ENCODE measurements around the gene MAPK1. TPM values are rescaled to one million over a fixed set of nuclear protein-coding genes. Genes with fewer than 3 reads are reported as not detected.
"Not testable (repeated sequence)": the region's sequence is repeated elsewhere in the genome, so short reads cannot be mapped to it uniquely, and the experiment has no call there.

Gene MAPK1
- total RNA-seq, 1 donor from 2014 or later, result 92.9 TPM

DNA sequence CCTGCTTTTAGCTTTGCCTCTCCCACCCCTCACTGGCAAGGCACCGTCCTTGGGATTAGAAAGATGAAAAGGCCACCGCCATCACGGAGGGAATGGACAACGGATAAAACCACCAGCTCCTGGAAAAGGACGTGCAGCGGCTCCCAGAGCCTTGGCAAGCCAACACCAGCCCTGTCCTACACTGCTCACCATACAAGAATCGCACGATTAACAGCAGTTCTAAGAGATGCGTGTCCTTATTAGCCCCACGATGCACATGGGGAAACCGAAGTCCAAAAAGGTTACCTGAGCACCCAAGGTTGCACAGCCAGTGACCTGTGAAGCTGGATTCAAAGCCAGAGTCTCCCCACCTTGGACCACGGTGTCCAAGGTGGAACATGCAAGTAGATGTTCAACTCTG lies 139.2 kb downstream of the MAPK1 start:
- Mint-ChIP-seq H3K9me3 (no peaks in the 10 kb centered on the region), H3K36me3 (peaks cover 5% of the 10 kb centered on the region), H3K4me1 (no peaks in the 10 kb centered on the region), H3K27ac (no peak overlapping the region), H3K27me3 (ENCODE audit: low read depth) (peaks cover 2% of the 10 kb centered on the region), H3K4me3 (no peak overlapping the region)
- DNase-seq (ENCODE audit: low spot score in 2 of 2, unreplicated experiment in 2 of 2), result no peak
- TF ChIP-seq, protein P1, sequence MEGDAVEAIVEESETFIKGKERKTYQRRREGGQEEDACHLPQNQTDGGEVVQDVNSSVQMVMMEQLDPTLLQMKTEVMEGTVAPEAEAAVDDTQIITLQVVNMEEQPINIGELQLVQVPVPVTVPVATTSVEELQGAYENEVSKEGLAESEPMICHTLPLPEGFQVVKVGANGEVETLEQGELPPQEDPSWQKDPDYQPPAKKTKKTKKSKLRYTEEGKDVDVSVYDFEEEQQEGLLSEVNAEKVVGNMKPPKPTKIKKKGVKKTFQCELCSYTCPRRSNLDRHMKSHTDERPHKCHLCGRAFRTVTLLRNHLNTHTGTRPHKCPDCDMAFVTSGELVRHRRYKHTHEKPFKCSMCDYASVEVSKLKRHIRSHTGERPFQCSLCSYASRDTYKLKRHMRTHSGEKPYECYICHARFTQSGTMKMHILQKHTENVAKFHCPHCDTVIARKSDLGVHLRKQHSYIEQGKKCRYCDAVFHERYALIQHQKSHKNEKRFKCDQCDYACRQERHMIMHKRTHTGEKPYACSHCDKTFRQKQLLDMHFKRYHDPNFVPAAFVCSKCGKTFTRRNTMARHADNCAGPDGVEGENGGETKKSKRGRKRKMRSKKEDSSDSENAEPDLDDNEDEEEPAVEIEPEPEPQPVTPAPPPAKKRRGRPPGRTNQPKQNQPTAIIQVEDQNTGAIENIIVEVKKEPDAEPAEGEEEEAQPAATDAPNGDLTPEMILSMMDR (IDR thresholded peaks at IDR 0.05; ENCODE audit: unreplicated experiment), result no peak

DNA sequence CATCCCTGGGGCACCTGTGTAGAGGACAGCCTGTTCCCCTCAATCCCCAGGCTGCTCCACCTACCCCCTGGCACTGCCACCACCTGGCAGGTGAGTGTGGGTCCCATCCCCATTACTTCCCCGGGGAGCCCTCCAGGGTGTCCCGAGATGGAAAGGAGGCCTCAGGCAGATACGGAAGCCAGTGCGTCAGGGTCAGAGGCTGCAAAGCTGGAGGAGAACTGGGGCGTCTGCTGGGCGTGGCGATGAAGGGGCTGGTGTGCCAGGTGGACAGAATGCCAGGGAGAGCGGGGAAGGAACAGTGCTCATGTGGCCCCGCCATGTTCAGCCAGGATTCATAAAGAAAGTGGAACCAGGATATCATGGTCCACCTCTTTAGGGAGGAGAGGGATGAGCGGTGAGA lies 139.7 kb downstream of the MAPK1 start:
- no peaks in the 10 kb centered on the region for H3K9me3 Mint-ChIP-seq
- H3K27me3 Mint-ChIP-seq (ENCODE audit: low read depth), result peaks cover 2% of the 10 kb centered on the region
- H3K4me1 Mint-ChIP-seq, result no peaks in the 10 kb centered on the region
- no peak overlapping the region for H3K4me3 Mint-ChIP-seq
- H3K36me3 Mint-ChIP-seq, result peaks cover 5% of the 10 kb centered on the region
- H3K27ac Mint-ChIP-seq, result no peak overlapping the region
- TF ChIP-seq, protein P1 (IDR thresholded peaks at IDR 0.05; ENCODE audit: unreplicated experiment), result no peak
- no peak for DNase-seq (ENCODE audit: low spot score in 2 of 2, unreplicated experiment in 2 of 2)

DNA sequence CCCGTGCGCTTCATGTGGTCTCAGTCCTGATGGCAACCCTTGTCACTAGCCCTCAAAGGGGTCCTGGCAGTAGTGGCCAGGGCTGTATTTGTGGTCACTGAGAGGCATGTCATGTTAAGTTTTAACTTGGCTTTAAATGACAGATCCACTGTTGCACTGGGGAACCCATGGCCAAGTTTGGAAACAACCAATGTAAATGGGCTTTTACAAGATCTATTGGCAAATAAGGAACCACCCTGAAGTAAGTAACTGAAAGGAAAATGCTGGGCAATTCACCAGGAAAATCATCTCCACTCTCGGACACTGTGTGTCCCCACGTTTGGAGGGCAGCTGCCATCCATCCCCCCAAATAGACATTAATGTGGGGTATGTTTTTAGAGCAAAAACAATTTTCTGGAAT lies 140.3 kb downstream of the MAPK1 start:
- peaks cover 5% of the 10 kb centered on the region for H3K36me3 Mint-ChIP-seq

DNA sequence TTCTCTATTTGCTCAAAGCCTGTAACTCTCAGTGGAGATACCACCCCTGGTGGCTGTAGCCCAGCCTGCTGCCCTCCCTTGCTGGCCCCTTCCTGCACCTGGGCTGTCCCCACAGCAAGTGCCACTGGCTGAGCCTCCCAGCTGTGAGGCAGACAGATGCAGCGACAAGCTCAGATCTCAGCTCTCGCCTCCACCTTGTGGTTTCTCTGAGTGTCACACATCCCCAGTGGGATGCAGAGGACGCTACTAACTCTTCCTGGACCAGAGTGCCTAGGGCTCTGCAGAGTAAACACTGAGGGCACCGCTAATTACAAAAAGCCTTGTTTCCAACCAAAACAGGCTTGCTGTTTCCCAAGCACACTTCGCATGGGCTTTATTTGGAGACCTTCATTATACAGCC lies 140.8 kb downstream of the MAPK1 start:
- H3K27me3 Mint-ChIP-seq (ENCODE audit: low read depth), result peaks cover 2% of the 10 kb centered on the region
- no peaks in the 10 kb centered on the region for H3K4me1 Mint-ChIP-seq
- H3K27ac Mint-ChIP-seq, result no peak overlapping the region
- no peak for DNase-seq (ENCODE audit: low spot score in 2 of 2, unreplicated experiment in 2 of 2)
- no peaks in the 10 kb centered on the region for H3K9me3 Mint-ChIP-seq
- H3K36me3 Mint-ChIP-seq, result peaks cover 5% of the 10 kb centered on the region
- no peak overlapping the region for H3K4me3 Mint-ChIP-seq
- TF ChIP-seq, protein P1 (IDR thresholded peaks at IDR 0.05; ENCODE audit: unreplicated experiment), result no peak

More for the DNA sequence above, 140.3 kb downstream of the MAPK1 start:
- Mint-ChIP-seq H3K9me3 (no peaks in the 10 kb centered on the region), H3K4me1 (no peaks in the 10 kb centered on the region), H3K4me3 (no peak overlapping the region), H3K27ac (no peak overlapping the region), H3K27me3 (ENCODE audit: low read depth) (peaks cover 2% of the 10 kb centered on the region)
- TF ChIP-seq, protein P1 (IDR thresholded peaks at IDR 0.05; ENCODE audit: unreplicated experiment), result no peak
- DNase-seq (ENCODE audit: low spot score in 2 of 2, unreplicated experiment in 2 of 2), result no peak

DNA sequence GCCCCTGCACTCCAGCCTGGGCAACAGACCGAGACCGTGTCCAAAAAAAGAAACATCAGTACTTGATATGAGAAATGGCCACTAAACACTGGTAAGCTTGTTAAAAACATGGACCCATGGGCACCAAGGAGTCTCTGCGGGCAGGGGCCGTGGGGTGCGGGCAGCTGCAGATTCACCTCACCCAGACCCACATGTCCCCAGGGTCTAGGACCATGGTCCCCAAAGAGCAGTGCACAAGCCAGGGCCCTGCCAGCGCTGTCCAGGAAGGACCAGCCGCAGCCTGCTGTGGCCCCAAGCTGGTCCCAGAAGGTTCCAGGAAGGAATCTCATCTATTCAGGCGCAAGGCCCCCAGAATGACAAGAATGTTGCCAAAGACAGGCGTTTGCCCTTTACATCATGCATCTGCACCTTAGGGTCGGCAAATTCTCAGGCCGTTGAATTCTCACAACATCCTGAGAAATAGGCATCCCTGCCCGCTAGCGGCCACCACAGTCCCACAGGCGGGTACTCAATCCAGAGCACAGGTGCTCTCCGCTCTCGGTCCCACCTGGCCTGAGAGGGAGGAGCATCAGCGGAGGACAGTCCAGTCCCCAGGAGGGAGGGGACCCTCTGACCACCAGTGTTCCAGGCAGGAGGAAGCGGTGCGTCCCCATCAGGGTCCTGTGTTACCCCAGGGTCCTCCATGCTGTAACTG lies 141.3 kb downstream of the MAPK1 start:
- Mint-ChIP-seq H3K4me1 (no peaks in the 10 kb centered on the region), H3K27me3 (ENCODE audit: low read depth) (peaks cover 2% of the 10 kb centered on the region), H3K4me3 (no peak overlapping the region), H3K27ac (no peak overlapping the region), H3K36me3 (peaks cover 5% of the 10 kb centered on the region), H3K9me3 (no peaks in the 10 kb centered on the region)
- no peak for DNase-seq (ENCODE audit: low spot score in 2 of 2, unreplicated experiment in 2 of 2)
- TF ChIP-seq, protein P1 (IDR thresholded peaks at IDR 0.05; ENCODE audit: unreplicated experiment), result no peak

DNA sequence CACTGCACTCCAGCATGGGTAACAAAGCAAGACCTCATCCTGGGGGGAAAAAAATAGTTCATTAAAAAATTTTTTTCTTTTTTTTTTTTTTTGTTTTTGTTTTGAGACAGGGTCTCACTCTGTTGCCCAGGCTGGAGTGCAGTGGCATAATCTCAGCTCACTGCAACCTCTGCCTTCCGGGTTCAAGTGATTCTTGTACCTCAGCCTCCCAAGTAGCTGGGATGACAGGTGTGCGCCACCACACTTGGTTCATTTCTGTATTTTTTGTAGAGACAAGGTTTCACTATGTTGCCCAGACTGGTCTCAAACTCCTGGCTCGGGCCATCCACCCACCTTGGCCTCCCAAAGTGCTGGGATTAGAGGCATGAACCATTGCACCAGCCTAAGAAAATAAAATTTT lies 142.9 kb downstream of the MAPK1 start:
- not testable (repeated sequence) for H3K27ac Mint-ChIP-seq; H3K4me1 Mint-ChIP-seq; H3K36me3 Mint-ChIP-seq; DNase-seq (ENCODE audit: low spot score in 2 of 2, unreplicated experiment in 2 of 2); H3K27me3 Mint-ChIP-seq (ENCODE audit: low read depth); H3K9me3 Mint-ChIP-seq; H3K4me3 Mint-ChIP-seq

DNA sequence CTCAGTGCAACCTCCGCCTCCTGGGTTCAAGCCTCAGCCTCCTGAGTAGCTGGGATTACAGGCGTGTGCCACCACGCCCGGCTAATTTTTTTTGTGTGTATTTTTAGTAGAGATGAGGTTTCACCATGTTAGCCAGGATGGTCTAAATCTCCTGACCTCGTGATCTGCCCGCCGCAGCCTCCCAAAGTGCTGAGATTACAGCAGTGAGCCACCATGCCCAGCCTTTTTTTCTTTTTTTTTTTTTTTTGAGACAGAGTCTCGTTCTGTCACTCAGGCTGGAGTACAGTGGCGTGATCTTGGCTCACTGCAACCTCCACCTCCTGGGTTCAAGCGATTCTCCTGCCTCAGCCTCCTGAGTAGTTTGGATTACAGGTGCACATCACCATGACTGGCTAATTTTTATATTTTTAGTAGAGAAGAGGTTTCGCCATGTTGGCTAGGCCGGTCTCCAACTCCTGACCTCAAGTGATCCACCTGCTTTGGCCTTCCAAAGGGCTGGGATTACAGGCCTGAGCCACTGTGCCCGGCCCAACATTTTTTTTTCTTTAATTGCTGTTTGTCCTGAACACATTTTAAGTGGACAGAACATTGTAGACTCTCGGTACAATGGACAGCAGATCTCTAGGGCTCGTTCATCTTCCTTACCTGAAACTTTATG lies 146.1 kb downstream of the MAPK1 start:
- peaks cover 12% of the 10 kb centered on the region for H3K4me1 Mint-ChIP-seq
- DNase-seq (ENCODE audit: low spot score in 2 of 2, unreplicated experiment in 2 of 2); H3K27ac Mint-ChIP-seq; H3K36me3 Mint-ChIP-seq; H3K27me3 Mint-ChIP-seq (ENCODE audit: low read depth); H3K9me3 Mint-ChIP-seq; H3K4me3 Mint-ChIP-seq: not testable (repeated sequence)

DNA sequence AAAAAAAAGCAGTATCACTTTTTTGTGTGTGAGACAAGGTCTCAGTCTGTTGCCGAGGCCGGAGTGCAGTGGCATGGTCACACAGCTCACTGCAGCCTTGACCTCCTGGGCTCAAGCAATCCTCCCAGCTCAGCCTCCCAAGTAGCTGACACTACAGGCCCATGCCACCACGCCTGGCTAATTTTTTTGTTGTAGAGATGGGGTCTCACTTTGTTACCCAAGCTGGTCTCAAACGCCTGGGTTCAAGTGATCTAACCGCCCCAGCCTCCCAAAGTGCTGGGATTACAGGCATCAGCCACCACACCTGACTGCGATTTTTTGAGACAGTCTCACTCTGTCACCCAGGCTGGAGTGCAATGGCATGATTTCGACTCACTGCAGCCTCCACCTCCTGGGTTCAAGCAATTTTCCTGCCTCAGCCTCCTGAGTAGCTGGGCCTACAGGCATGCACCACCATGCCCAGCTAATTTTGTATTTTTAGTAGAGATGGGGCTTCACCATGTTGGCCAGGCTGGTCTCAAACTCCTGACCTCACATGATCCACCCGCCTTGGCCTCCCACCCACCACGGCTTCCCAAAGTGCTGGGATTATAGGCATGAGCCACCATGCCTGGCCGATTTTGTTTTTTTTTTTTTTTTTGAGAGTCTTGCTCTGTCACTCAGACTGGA lies 147.1 kb downstream of the MAPK1 start:
- not testable (repeated sequence) for H3K36me3 Mint-ChIP-seq; H3K4me3 Mint-ChIP-seq; H3K9me3 Mint-ChIP-seq; H3K27ac Mint-ChIP-seq; H3K27me3 Mint-ChIP-seq (ENCODE audit: low read depth); DNase-seq (ENCODE audit: low spot score in 2 of 2, unreplicated experiment in 2 of 2)
- peaks cover 16% of the 10 kb centered on the region for H3K4me1 Mint-ChIP-seq

Measured in mesothelial cell of epicardium (in vitro differentiated cells).